HEK293T (cell line): ENCODE results near the gene FBLN1.

ENCODE experiments used
- CTCF ChIA-PET: fragments of 350-600 bp; formaldehyde crosslinking; extraction: SDS; loops from one replicate; lab custom pipeline; 2021; ENCODE audit warnings: antibody characterized with exemption, inconsistent platforms; lab: Yijun Ruan, JAX
- POLR2A ChIA-PET: fragments of 350-600 bp; formaldehyde crosslinking; extraction: SDS; loops from one replicate; lab custom pipeline; 2020; ENCODE audit warnings: antibody characterized with exemption, inconsistent platforms; lab: Yijun Ruan, JAX
- DNase-seq: peaks from one replicate; pipeline ENCODE4 v3.0.0; 2012; ENCODE audit warnings: mixed read lengths; ENCODE audit errors: extremely low spot score
- ARNT ChIP-seq: fragments of 450-650 bp; IDR thresholded peaks from 2 replicates; pipeline ENCODE4 v1.6.1; 2017; ENCODE audit warnings: mild to moderate bottlenecking
- BHLHE40 ChIP-seq: fragments of 450-650 bp; IDR thresholded peaks from 2 replicates; pipeline ENCODE4 v1.6.1; 2016; ENCODE audit warnings: mild to moderate bottlenecking, moderate library complexity, borderline replicate concordance
- CTBP1 ChIP-seq: fragments of 450-650 bp; IDR thresholded peaks from 2 replicates; pipeline ENCODE4 v1.6.1; 2016; ENCODE audit warnings: borderline replicate concordance
- ELF4 ChIP-seq: fragments of 450-650 bp; IDR thresholded peaks from 2 replicates; pipeline ENCODE4 v1.6.1; 2017; ENCODE audit warnings: antibody characterized with exemption
- FOXA1 ChIP-seq: fragments of 450-650 bp; IDR thresholded peaks from 2 replicates; pipeline ENCODE4 v1.6.1; 2016; ENCODE audit warnings: mild to moderate bottlenecking
- FOXK2 ChIP-seq: fragments of 450-650 bp; IDR thresholded peaks from 2 replicates; pipeline ENCODE4 v1.6.1; 2016; ENCODE audit warnings: mild to moderate bottlenecking
- FOXM1 ChIP-seq: fragments of 450-650 bp; IDR thresholded peaks from 2 replicates; pipeline ENCODE4 v1.6.1; 2017; ENCODE audit warnings: mild to moderate bottlenecking, borderline replicate concordance
- HDGF ChIP-seq: fragments of 450-650 bp; IDR thresholded peaks from 2 replicates; pipeline ENCODE4 v1.6.1; 2017; ENCODE audit warnings: antibody characterized with exemption, borderline replicate concordance
- L3MBTL2 ChIP-seq: fragments of 450-650 bp; conservative IDR thresholded peaks from 2 replicates; pipeline ENCODE4 v1.6.1; 2016; ENCODE audit warnings: mild to moderate bottlenecking
- LEF1 ChIP-seq: fragments of 450-650 bp; IDR thresholded peaks from 2 replicates; pipeline ENCODE4 v1.6.1; 2017; ENCODE audit warnings: mild to moderate bottlenecking, borderline replicate concordance
- NFRKB ChIP-seq: fragments of 450-650 bp; IDR thresholded peaks from 2 replicates; pipeline ENCODE4 v1.6.1; 2016; ENCODE audit warnings: mild to moderate bottlenecking, moderate library complexity
- SP1 ChIP-seq: fragments of 450-650 bp; IDR thresholded peaks from 2 replicates; pipeline ENCODE4 v1.6.1; 2017
- SUZ12 ChIP-seq: fragments of 450-650 bp; IDR thresholded peaks from 2 replicates; pipeline ENCODE4 v1.6.1; 2016; ENCODE audit warnings: mild to moderate bottlenecking
- TARDBP ChIP-seq: fragments of 450-650 bp; IDR thresholded peaks from 2 replicates; pipeline ENCODE4 v1.6.1; 2016
- ZNF384 ChIP-seq: fragments of 450-650 bp; IDR thresholded peaks from 2 replicates; pipeline ENCODE4 v1.6.1; 2016
- TF ChIP-seq, protein P1 (sequence below): fragments of 450-650 bp; IDR thresholded peaks from 2 replicates; pipeline ENCODE4 v1.6.1; 2016

The FBLN1 gene

DNA sequence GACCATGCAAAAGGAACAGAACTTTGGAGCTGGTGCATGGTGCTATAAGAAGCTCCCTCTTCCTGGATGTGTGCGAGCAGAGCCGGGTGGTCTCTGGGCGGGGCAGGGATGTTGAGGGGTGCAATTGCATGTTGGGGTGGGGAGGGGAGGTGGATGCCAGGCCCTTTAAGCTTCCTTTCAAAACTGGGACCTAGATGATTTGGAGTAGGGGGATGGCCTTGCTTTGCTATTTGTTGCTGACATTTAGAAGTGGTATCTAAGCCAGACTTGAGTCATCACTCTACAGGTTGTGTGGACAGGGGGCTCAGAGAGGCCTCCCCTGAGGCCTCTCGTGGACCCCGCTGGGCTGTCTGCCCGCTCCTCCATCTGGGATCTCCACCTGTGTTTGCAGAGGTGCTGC, 24.8 kb downstream of the FBLN1 start:
- no peak for DNase-seq
- CTCF ChIA-PET, result no interaction called here
- POLR2A ChIA-PET, result no interaction called here
- TF ChIP-seq HDGF (no peak), BHLHE40 (no peak), L3MBTL2 (no peak), ARNT (no peak), SUZ12 (no peak), SP1 (no peak), FOXA1 (no peak), ZNF384 (no peak), TARDBP (no peak), LEF1 (no peak), FOXM1 (no peak), CTBP1 (no peak), NFRKB (no peak), ELF4 (no peak)
- TF ChIP-seq, protein P1, sequence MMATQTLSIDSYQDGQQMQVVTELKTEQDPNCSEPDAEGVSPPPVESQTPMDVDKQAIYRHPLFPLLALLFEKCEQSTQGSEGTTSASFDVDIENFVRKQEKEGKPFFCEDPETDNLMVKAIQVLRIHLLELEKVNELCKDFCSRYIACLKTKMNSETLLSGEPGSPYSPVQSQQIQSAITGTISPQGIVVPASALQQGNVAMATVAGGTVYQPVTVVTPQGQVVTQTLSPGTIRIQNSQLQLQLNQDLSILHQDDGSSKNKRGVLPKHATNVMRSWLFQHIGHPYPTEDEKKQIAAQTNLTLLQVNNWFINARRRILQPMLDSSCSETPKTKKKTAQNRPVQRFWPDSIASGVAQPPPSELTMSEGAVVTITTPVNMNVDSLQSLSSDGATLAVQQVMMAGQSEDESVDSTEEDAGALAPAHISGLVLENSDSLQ, result no peak

DNA sequence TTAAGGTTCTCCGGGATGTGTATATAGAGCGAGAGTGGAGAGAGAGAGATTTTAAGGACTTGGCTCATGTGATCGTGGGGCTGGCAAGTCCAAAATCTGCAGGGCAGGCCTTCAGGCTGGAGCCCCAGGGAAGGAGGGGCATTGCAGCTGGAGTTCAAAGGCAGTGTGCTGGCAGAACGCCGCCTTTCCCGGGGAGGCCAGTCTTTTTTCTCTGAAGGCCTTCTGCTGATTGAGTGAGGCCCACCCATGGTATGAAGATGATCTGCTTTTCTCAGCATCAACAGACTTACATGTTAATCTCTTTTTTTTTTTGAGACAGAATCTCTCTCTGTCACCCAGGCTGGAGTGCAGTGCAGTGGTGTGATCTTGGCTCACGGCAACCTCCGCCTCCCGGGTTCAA, 25.4 kb downstream of the FBLN1 start:
- TF ChIP-seq BHLHE40 (no peak), L3MBTL2 (no peak), NFRKB (no peak), CTBP1 (no peak), SUZ12 (no peak), ELF4 (no peak), FOXK2 (no peak), HDGF (no peak), FOXA1 (no peak), LEF1 (no peak), SP1 (no peak), ZNF384 (no peak), TARDBP (no peak), ARNT (no peak), FOXM1 (no peak)
- TF ChIP-seq, protein P1, result no peak
- CTCF ChIA-PET, result no interaction called here
- DNase-seq, result no peak
- POLR2A ChIA-PET, result no interaction called here

DNA sequence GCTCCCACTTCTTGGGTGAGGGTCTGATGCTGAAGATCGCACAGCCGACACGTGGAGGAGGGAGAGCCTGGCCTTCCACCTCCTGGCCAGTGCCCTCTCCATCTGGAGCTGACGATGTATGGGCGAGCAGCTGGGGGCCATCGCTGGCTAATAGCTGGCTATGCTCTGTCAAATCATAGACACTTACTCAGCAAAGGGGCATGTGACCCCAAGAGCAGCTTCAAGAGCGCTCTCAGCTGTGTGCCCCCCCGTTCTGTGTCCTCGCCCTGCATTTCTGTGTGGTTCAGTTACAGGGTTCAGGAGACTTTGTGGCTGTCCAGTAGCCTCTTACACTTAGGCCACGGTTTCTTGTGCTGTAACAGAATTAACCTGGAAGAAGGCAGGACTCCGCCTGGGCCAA, 26.4 kb downstream of the FBLN1 start:
- POLR2A ChIA-PET, result no interaction called here
- TF ChIP-seq SP1 (no peak), HDGF (no peak), FOXM1 (no peak), ZNF384 (no peak)
- TF ChIP-seq, protein P1, result no peak
- CTCF ChIA-PET, result no interaction called here
- no peak for DNase-seq

DNA sequence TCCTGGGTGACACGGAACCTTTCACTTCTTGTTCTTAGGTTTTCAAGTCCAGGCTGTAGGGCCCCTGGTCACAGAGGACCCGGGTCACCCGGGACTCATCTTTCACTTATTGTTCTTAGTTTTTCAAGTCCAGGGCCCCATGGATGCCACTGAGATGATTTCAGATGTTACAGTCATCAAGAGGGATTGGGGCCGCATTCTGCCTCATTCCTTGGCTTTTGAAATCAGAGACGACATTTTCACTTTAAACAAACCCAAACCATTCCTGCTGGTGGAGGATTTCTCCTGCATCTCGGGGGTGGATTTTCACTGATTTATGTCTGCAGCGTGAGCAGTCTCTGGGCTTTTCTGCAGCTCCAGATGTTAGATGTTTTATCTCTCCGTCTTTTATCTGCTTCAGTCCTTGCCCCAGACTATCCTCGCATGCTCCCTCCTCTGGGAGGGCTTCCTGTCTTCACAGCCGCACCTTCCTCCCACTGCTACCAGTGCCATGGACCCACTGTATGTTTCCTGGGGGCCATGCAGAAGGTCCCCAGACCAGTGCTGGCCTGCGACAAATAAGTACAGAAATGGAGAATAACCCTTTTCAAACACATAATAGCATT, 27.4 kb downstream of the FBLN1 start:
- DNase-seq, result no peak
- ChIA-PET CTCF (no interaction called here), POLR2A (no interaction called here)
- TF ChIP-seq NFRKB (no peak), HDGF (no peak), L3MBTL2 (no peak), TARDBP (no peak), SP1 (no peak), SUZ12 (no peak), FOXA1 (no peak), CTBP1 (no peak), FOXM1 (no peak), BHLHE40 (no peak), FOXK2 (no peak), LEF1 (no peak), ZNF384 (no peak), ELF4 (no peak), ARNT (no peak)
- TF ChIP-seq, protein P1, result no peak

DNA sequence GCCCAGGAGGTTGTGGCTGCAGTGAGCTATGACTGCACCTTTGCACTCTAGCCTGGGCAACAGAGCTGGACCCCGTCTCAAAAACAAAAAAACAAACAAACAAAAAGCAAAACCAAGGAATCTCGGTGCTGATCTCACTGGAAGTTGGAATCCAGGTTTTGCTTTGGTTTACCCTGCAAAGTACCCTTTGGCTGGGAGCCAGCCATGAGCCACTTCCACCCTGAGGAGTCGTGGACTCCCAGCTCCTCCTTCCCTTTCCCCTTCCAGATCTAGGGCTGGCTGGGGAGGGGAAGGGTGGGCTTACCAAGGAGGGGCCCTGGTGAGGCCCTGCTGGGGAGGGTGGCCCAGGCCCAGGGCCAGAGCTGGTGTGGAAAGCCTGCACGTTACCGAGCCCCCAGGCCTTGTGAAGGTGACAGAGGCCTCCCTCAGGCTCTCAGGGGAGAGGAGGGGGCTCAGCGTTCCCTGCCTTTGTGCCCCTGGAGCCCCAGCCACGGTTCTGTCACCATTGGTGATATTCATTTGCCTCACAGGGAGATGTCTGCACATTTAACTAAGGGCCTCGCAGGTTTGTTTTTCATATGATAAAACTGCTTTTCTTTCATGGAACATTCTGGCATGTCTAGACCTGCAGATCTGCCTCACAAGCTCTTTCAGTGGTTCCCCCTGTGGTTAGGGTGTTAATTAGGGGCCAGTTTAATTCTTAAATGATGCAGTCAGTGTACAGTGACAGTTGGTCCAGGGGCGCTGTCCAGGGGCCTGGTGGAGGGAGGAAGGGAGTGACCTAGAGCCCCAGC, 29.0 kb downstream of the FBLN1 start:
- no peak for DNase-seq
- POLR2A ChIA-PET, result no interaction called here
- CTCF ChIA-PET, result no interaction called here
- TF ChIP-seq BHLHE40 (no peak), ARNT (no peak), FOXK2 (no peak)
